Muscle of leg (tissue), 9 donors: ENCODE results near the gene NOTCH4. TPM values are rescaled to one million over a fixed set of nuclear protein-coding genes. Genes with fewer than 3 reads are reported as not detected.

Source experiments
- polyA plus RNA-seq, 8 donors: library from polyadenylated mRNA; unstranded; fragments of 120-200 nt; gene quantifications; one replicate each; pipeline versions ENCODE4 v1.2.1 to v1.2.3, GENCODE V29; 2013; ENCODE audit warnings: inconsistent platforms in 1 of 8, low replicate concordance in 1 of 8; ENCODE audit not compliant: insufficient read length in 8 of 8, insufficient read depth in 1 of 8
- total RNA-seq: library from RNA; stranded (reverse); fragments of 120-200 nt; gene quantifications from one replicate; pipeline ENCODE4 v1.2.4, GENCODE V29; 2013

Gene NOTCH4
- total and polyA plus RNA-seq, 9 donors, result 14.0 to 30.4 (median 22.8) TPM

Other genes with a start within 250 kb of the NOTCH4 start
- gene C4A, start 242.0 kb downstream of the NOTCH4 start, total RNA-seq, result 13.0 TPM
- gene C4A, start 242.0 kb downstream of the NOTCH4 start, polyA plus RNA-seq, result 10 to 100 TPM in 6 of 8 donors, 1 to 10 TPM in 2; 6.6 to 20.4 (median 15.8) TPM
- 15.6 TPM for gene C4B, start 209.3 kb downstream of the NOTCH4 start, total RNA-seq
- 10 to 100 TPM in 7 of 8 donors, 1 to 10 TPM in 1; 9.5 to 32.1 (median 24.1) TPM for gene C4B, start 209.3 kb downstream of the NOTCH4 start, polyA plus RNA-seq
- 0.04 TPM for gene CYP21A2, start 185.7 kb downstream of the NOTCH4 start, total RNA-seq
- 1 to 10 TPM in 3 of 8 donors, under 1 TPM in 5; 0.20 to 1.9 (median 0.62) TPM for gene CYP21A2, start 185.7 kb downstream of the NOTCH4 start, polyA plus RNA-seq
- 108 TPM for gene TNXB, start 114.7 kb downstream of the NOTCH4 start, total RNA-seq
- gene TNXB, start 114.7 kb downstream of the NOTCH4 start, polyA plus RNA-seq, result 100 to 1,000 TPM in 7 of 8 donors, 10 to 100 TPM in 1; 100.0 to 207 (median 127) TPM
- 11.7 TPM for gene ATF6B, start 95.8 kb downstream of the NOTCH4 start, total RNA-seq
- gene ATF6B, start 95.8 kb downstream of the NOTCH4 start, polyA plus RNA-seq, result 10 to 100 TPM; 38.3 to 53.3 (median 46.7) TPM
- 4.5 TPM for gene FKBPL, start 93.8 kb downstream of the NOTCH4 start, total RNA-seq
- 1 to 10 TPM; 4.0 to 6.0 (median 4.4) TPM for gene FKBPL, start 93.8 kb downstream of the NOTCH4 start, polyA plus RNA-seq
- 0.18 TPM for gene PRRT1, start 72.1 kb downstream of the NOTCH4 start, total RNA-seq
- 1 to 10 TPM in 7 of 8 donors, under 1 TPM in 1; 0.71 to 2.3 (median 1.2) TPM for gene PRRT1, start 72.1 kb downstream of the NOTCH4 start, polyA plus RNA-seq
- 15.3 TPM for gene PPT2, start 69.9 kb downstream of the NOTCH4 start, total RNA-seq
- 10 to 100 TPM; 23.7 to 35.7 (median 31.6) TPM for gene PPT2, start 69.9 kb downstream of the NOTCH4 start, polyA plus RNA-seq
- 28.9 TPM for gene EGFL8, start 59.5 kb downstream of the NOTCH4 start, total RNA-seq
- gene EGFL8, start 59.5 kb downstream of the NOTCH4 start, polyA plus RNA-seq, result 10 to 100 TPM; 22.9 to 43.4 (median 27.7) TPM
- gene AGPAT1, start 48.0 kb downstream of the NOTCH4 start, total RNA-seq, result 32.3 TPM
- gene AGPAT1, start 48.0 kb downstream of the NOTCH4 start, polyA plus RNA-seq, result 10 to 100 TPM; 55.4 to 71.7 (median 61.8) TPM
- gene RNF5, start 45.7 kb downstream of the NOTCH4 start, total RNA-seq, result 41.5 TPM
- gene RNF5, start 45.7 kb downstream of the NOTCH4 start, polyA plus RNA-seq, result 10 to 100 TPM; 46.9 to 57.5 (median 52.8) TPM
- 3.7 TPM for gene AGER, start 39.8 kb downstream of the NOTCH4 start, total RNA-seq
- 10 to 100 TPM in 5 of 8 donors, 1 to 10 TPM in 3; 6.1 to 17.1 (median 10.9) TPM for gene AGER, start 39.8 kb downstream of the NOTCH4 start, polyA plus RNA-seq
- gene PBX2, start 33.9 kb downstream of the NOTCH4 start, total RNA-seq, result 31.3 TPM
- gene PBX2, start 33.9 kb downstream of the NOTCH4 start, polyA plus RNA-seq, result 100 to 1,000 TPM in 7 of 8 donors, 10 to 100 TPM in 1; 91.7 to 123 (median 113) TPM
- 4.3 TPM for gene GPSM3, start 31.4 kb downstream of the NOTCH4 start, total RNA-seq
- 1 to 10 TPM; 6.1 to 9.8 (median 7.7) TPM for gene GPSM3, start 31.4 kb downstream of the NOTCH4 start, polyA plus RNA-seq
- gene TSBP1, start 147.8 kb upstream of the NOTCH4 start, total RNA-seq, result not detected
- gene TSBP1, start 147.8 kb upstream of the NOTCH4 start, polyA plus RNA-seq, result under 1 TPM in 2 of 8 donors, not detected in 6; 0.07 to 0.09 TPM
- gene BTNL2, start 183.1 kb upstream of the NOTCH4 start, total RNA-seq, result not detected
- gene BTNL2, start 183.1 kb upstream of the NOTCH4 start, polyA plus RNA-seq, result under 1 TPM; 0.14 to 0.70 (median 0.42) TPM
- 30.7 TPM for gene HLA-DRA, start 215.8 kb upstream of the NOTCH4 start, total RNA-seq
- gene HLA-DRA, start 215.8 kb upstream of the NOTCH4 start, polyA plus RNA-seq, result 10 to 100 TPM; 19.9 to 34.2 (median 26.0) TPM